ENCODE measurements around the gene CACNA1E.
A peak's percentile ranks its signal among the peaks of the same experiment; 100 is the strongest.

CACNA1E gene

DNA sequence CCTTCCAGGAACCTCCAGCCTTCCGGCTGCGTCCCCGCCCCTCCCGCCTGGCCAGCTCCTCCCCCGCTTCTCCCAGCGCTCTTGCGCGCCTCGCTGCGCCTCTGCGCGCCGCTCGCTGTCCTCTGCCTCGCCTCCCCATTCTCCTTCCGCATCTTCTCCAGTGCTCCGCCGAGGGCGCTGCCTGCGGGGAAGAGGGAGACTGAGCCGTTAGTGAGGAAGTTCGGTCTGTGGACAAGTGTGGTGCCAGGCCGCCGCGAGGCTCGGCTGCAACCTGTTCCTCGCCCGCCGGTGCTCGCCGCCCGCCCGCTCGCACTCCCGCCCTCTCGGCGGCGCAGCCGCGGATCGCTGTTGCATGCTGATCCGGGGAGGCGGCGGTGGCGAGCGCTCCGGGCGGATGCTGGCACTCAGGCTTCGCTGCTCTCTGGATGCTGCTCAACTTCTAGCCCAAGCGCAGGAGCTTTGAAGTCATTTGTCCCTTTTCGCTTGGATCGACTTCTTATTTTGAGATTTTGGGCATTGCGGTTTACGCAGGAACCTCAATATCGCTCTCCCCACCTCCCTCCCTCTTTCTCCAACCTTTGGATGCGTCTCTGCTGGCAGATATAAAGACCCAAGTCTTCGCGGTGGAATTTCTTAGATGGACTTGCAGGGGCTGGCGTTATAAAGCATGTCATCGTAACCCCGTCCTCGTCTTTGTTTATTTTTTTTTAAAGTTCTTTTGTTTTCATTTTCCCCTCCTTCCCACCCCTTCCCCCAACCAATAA is 614 bp upstream of the CACNA1E start:
- no CpG with 5 or more reads among the region's 62 CpGs for WGBS, 2 donors (ENCODE audit: extremely low coverage in 2 of 2, insufficient read length in 2 of 2, insufficient replicate concordance in 1 of 2)
- Histone ChIP-seq H3K4ac (ENCODE audit: low read length) (no peak overlapping the region), H4K91ac (ENCODE audit: low read depth, low read length, poor library complexity) (no peak overlapping the region), H3K9me3 (replicated peaks in 1 of 2; ENCODE audit: control insufficient read depth in 2 of 2, insufficient read depth in 1 of 2, low read depth in 1 of 2, low read length in 2 of 2) (peaks cover 0 to 4% of the 10 kb centered on the region in 2 donors), H3K4me1 (ENCODE audit: control insufficient read depth in 2 of 2, insufficient read depth in 1 of 2, low read depth in 1 of 2, low read length in 2 of 2) (peaks cover 0 to 17% of the 10 kb centered on the region in 2 donors), H3K4me3 (ENCODE audit: low read length in 2 of 2) (peak overlapping the region in 1 of 2 donors; percentile 76), H3K79me1 (ENCODE audit: low read depth, low read length) (no peaks in the 10 kb centered on the region), H3K36me3 (replicated peaks in 1 of 2; ENCODE audit: control insufficient read depth in 2 of 2, insufficient read depth in 2 of 2, low read length in 2 of 2) (no peaks in the 10 kb centered on the region), H2BK12ac (ENCODE audit: low read length) (peak overlapping the region; percentile 49), H3K18ac (ENCODE audit: low read length) (peak overlapping the region; percentile 93), H2BK5ac (ENCODE audit: low read length) (no peak overlapping the region), H2AK5ac (ENCODE audit: low read depth, low read length) (no peak overlapping the region), H4K8ac (ENCODE audit: low read depth, low read length) (no peak overlapping the region), H3K27me3 (ENCODE audit: control insufficient read depth in 3 of 3, insufficient read depth in 3 of 3, low read depth in 1 of 3, low read length in 3 of 3) (peaks cover 6 to 83% (median 42%) of the 10 kb centered on the region in 3 experiments), H3K14ac (ENCODE audit: low read length) (no peak overlapping the region), H2BK120ac (ENCODE audit: low read depth, low read length) (peak overlapping the region; percentile 69), H3K23ac (ENCODE audit: low read depth, low read length, poor library complexity) (no peak overlapping the region), H2BK15ac (ENCODE audit: low read length) (peak overlapping the region; percentile 60), H3K27ac (replicated peaks; ENCODE audit: low read length) (no peak overlapping the region), H2AFZ (ENCODE audit: low read length) (peak overlapping the region; percentile 89), H3K4me2 (ENCODE audit: insufficient read depth, low read length, poor library complexity, severe bottlenecking) (peak overlapping the region; percentile 97), H3K9ac (ENCODE audit: low read depth, low read length, poor library complexity) (peak overlapping the region; percentile 79)
- DNase-seq (ENCODE audit: low spot score) = peak; percentile 50

DNA sequence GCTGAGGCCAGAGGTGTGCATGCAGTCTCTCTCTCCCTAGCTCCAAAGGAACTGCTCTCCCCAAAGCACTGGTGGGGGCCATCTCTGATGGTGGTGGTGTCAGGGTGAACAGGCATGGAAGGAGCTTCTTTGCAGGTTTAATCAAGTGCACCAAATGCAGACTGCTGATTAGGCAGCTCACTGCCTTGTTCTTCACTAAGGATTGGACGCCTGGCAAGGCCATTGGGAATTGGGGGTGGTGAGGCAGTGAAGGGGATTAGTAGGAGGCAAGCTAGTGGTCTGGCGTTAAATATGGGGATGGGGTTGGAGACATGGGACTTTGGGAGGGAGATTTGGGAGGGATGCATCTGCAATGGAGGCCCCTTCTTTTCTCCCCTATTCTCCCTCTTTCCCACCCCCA is 1.5 kb downstream of the CACNA1E start:
- Histone ChIP-seq H2AK5ac (ENCODE audit: low read depth, low read length) (no peak overlapping the region), H3K79me1 (ENCODE audit: low read depth, low read length) (no peaks in the 10 kb centered on the region), H3K4me1 (ENCODE audit: control insufficient read depth in 2 of 2, insufficient read depth in 1 of 2, low read depth in 1 of 2, low read length in 2 of 2) (peaks cover 0 to 17% of the 10 kb centered on the region in 2 donors), H3K4ac (ENCODE audit: low read length) (no peak overlapping the region), H3K4me3 (ENCODE audit: low read length in 2 of 2) (no peak overlapping the region), H3K14ac (ENCODE audit: low read length) (no peak overlapping the region), H4K8ac (ENCODE audit: low read depth, low read length) (no peak overlapping the region), H3K9ac (ENCODE audit: low read depth, low read length, poor library complexity) (no peak overlapping the region), H3K36me3 (replicated peaks in 1 of 2; ENCODE audit: control insufficient read depth in 2 of 2, insufficient read depth in 2 of 2, low read length in 2 of 2) (no peaks in the 10 kb centered on the region), H2AFZ (ENCODE audit: low read length) (no peak overlapping the region), H2BK15ac (ENCODE audit: low read length) (peak overlapping the region; percentile 28), H2BK120ac (ENCODE audit: low read depth, low read length) (no peak overlapping the region), H4K91ac (ENCODE audit: low read depth, low read length, poor library complexity) (no peak overlapping the region), H3K4me2 (ENCODE audit: insufficient read depth, low read length, poor library complexity, severe bottlenecking) (no peak overlapping the region), H3K27me3 (ENCODE audit: control insufficient read depth in 3 of 3, insufficient read depth in 3 of 3, low read depth in 1 of 3, low read length in 3 of 3) (peaks cover 6 to 83% (median 42%) of the 10 kb centered on the region in 3 experiments), H3K27ac (replicated peaks; ENCODE audit: low read length) (no peak overlapping the region), H3K23ac (ENCODE audit: low read depth, low read length, poor library complexity) (no peak overlapping the region), H3K9me3 (replicated peaks in 1 of 2; ENCODE audit: control insufficient read depth in 2 of 2, insufficient read depth in 1 of 2, low read depth in 1 of 2, low read length in 2 of 2) (peaks cover 0 to 4% of the 10 kb centered on the region in 2 donors), H2BK12ac (ENCODE audit: low read length) (no peak overlapping the region), H3K18ac (ENCODE audit: low read length) (no peak overlapping the region), H2BK5ac (ENCODE audit: low read length) (no peak overlapping the region)
- DNase-seq (ENCODE audit: low spot score) = no peak
- no CpG with 5 or more reads among the region's 2 CpGs for WGBS, 2 donors (ENCODE audit: extremely low coverage in 2 of 2, insufficient read length in 2 of 2, insufficient replicate concordance in 1 of 2)

DNA sequence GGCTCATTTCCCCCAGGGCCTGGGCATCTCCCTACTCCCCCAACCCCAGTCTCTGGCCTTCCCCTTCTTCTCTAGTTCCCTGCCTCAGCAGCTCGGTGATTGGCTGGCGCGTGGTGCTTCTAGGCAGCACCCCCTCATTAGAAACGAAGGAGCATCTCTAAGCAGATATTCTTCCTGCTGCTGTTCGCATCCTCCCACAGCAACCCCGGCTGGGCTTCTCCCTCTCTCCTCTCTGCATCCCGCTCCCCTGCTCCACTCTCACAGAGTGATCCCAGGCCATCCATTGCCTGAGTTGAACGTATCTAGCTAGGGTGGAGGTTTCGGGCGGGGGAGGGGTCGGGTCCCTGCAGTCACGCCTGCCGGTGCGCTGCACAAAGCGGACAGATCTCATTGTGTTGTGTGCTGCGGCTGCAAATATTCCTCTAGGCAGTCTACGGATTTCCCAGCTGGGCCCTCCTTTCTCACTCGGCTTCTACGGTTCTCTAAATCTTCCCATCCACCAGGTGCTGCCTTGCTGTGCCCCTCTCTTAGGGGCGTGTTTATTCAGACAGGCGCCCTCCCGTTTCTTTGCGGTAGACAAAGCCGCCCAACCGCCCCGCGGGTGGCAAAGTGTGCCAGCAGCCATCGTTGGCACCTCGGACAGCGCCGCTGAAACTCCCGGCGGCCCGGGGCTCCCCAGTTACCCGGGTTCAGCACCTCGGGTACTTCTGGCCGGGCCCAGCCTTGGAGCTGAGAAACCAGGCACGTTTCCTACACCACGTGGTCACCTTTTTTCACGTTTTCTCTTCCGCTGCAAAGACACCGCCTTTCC is 2.2 kb downstream of the CACNA1E start:
- H2BK5ac ChIP-seq (ENCODE audit: low read length) = no peak overlapping the region
- H3K79me1 ChIP-seq (ENCODE audit: low read depth, low read length) = no peaks in the 10 kb centered on the region
- peaks cover 0 to 17% of the 10 kb centered on the region in 2 donors for H3K4me1 ChIP-seq (ENCODE audit: control insufficient read depth in 2 of 2, insufficient read depth in 1 of 2, low read depth in 1 of 2, low read length in 2 of 2)
- no peak overlapping the region for H3K4ac ChIP-seq (ENCODE audit: low read length)
- peak overlapping the region; percentile 82 for H3K4me2 ChIP-seq (ENCODE audit: insufficient read depth, low read length, poor library complexity, severe bottlenecking)
- H3K4me3 ChIP-seq (ENCODE audit: low read length in 2 of 2) = peak overlapping the region in 1 of 2 donors; percentile 67
- H3K36me3 ChIP-seq (replicated peaks in 1 of 2; ENCODE audit: control insufficient read depth in 2 of 2, insufficient read depth in 2 of 2, low read length in 2 of 2) = no peaks in the 10 kb centered on the region
- peak overlapping the region; percentile 80 for H3K23ac ChIP-seq (ENCODE audit: low read depth, low read length, poor library complexity)
- H2AFZ ChIP-seq (ENCODE audit: low read length) = peak overlapping the region; percentile 24
- H3K27me3 ChIP-seq (ENCODE audit: control insufficient read depth in 3 of 3, insufficient read depth in 3 of 3, low read depth in 1 of 3, low read length in 3 of 3) = peaks cover 6 to 78% (median 42%) of the 10 kb centered on the region in 3 experiments
- peak overlapping the region; percentile 31 for H3K14ac ChIP-seq (ENCODE audit: low read length)
- H3K9me3 ChIP-seq (replicated peaks in 1 of 2; ENCODE audit: control insufficient read depth in 2 of 2, insufficient read depth in 1 of 2, low read depth in 1 of 2, low read length in 2 of 2) = peaks cover 0 to 4% of the 10 kb centered on the region in 2 donors
- peak overlapping the region; percentile 80 for H3K18ac ChIP-seq (ENCODE audit: low read length)
- peak overlapping the region; percentile 45 for H3K9ac ChIP-seq (ENCODE audit: low read depth, low read length, poor library complexity)
- H3K27ac ChIP-seq (replicated peaks; ENCODE audit: low read length) = no peak overlapping the region
- H2BK120ac ChIP-seq (ENCODE audit: low read depth, low read length) = no peak overlapping the region
- H2AK5ac ChIP-seq (ENCODE audit: low read depth, low read length) = no peak overlapping the region
- H4K8ac ChIP-seq (ENCODE audit: low read depth, low read length) = peak overlapping the region; percentile 75
- peak; percentile 51 for DNase-seq (ENCODE audit: low spot score)
- WGBS, 2 donors (ENCODE audit: extremely low coverage in 2 of 2, insufficient read length in 2 of 2, insufficient replicate concordance in 1 of 2) = no CpG with 5 or more reads among the region's 42 CpGs
- H2BK12ac ChIP-seq (ENCODE audit: low read length) = no peak overlapping the region
- H2BK15ac ChIP-seq (ENCODE audit: low read length) = peak overlapping the region; percentile 28
- no peak overlapping the region for H4K91ac ChIP-seq (ENCODE audit: low read depth, low read length, poor library complexity)

DNA sequence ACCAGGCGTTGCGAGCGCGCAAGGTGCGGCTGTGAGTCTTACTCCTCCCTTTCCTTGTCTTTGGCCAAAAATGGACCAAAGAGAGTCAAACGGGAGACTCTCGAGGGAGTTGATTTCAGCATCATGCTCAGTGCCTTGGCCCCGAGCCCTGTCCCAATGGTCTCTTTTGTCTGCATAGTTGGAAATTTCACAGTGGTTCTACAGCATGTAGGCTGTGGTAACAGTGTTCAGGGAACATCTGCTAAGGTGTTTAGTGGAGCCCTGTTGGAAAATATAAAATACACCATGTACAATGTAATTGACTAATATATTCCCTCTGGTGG is 2.7 kb downstream of the CACNA1E start:
- Histone ChIP-seq H3K9ac (ENCODE audit: low read depth, low read length, poor library complexity) (no peak overlapping the region), H2BK12ac (ENCODE audit: low read length) (no peak overlapping the region), H3K23ac (ENCODE audit: low read depth, low read length, poor library complexity) (no peak overlapping the region), H3K4ac (ENCODE audit: low read length) (no peak overlapping the region), H3K36me3 (replicated peaks in 1 of 2; ENCODE audit: control insufficient read depth in 2 of 2, insufficient read depth in 2 of 2, low read length in 2 of 2) (no peaks in the 10 kb centered on the region), H3K4me2 (ENCODE audit: insufficient read depth, low read length, poor library complexity, severe bottlenecking) (peak overlapping the region; percentile 82), H3K79me1 (ENCODE audit: low read depth, low read length) (no peaks in the 10 kb centered on the region), H2BK15ac (ENCODE audit: low read length) (peak overlapping the region; percentile 28), H3K4me3 (ENCODE audit: low read length in 2 of 2) (peak overlapping the region in 1 of 2 donors; percentile 67), H3K18ac (ENCODE audit: low read length) (no peak overlapping the region), H2BK120ac (ENCODE audit: low read depth, low read length) (no peak overlapping the region), H3K27me3 (ENCODE audit: control insufficient read depth in 3 of 3, insufficient read depth in 3 of 3, low read depth in 1 of 3, low read length in 3 of 3) (peaks cover 6 to 72% (median 42%) of the 10 kb centered on the region in 3 experiments), H2AK5ac (ENCODE audit: low read depth, low read length) (no peak overlapping the region), H2AFZ (ENCODE audit: low read length) (peak overlapping the region; percentile 24), H2BK5ac (ENCODE audit: low read length) (no peak overlapping the region), H3K27ac (replicated peaks; ENCODE audit: low read length) (no peak overlapping the region), H4K8ac (ENCODE audit: low read depth, low read length) (no peak overlapping the region), H4K91ac (ENCODE audit: low read depth, low read length, poor library complexity) (no peak overlapping the region), H3K4me1 (ENCODE audit: control insufficient read depth in 2 of 2, insufficient read depth in 1 of 2, low read depth in 1 of 2, low read length in 2 of 2) (peaks cover 0 to 17% of the 10 kb centered on the region in 2 donors), H3K9me3 (replicated peaks in 1 of 2; ENCODE audit: control insufficient read depth in 2 of 2, insufficient read depth in 1 of 2, low read depth in 1 of 2, low read length in 2 of 2) (peaks cover 0 to 4% of the 10 kb centered on the region in 2 donors), H3K14ac (ENCODE audit: low read length) (no peak overlapping the region)
- DNase-seq (ENCODE audit: low spot score) = no peak
- WGBS, 2 donors (ENCODE audit: extremely low coverage in 2 of 2, insufficient read length in 2 of 2, insufficient replicate concordance in 1 of 2) = no CpG with 5 or more reads among the region's 8 CpGs

All from neuronal stem cell (in vitro differentiated cells).